ENCODE data around the gene PPP1CA.

Gene PPP1CA

GRCh38 chr11:67384851-67385366, 16.7 kb downstream of the PPP1CA start:
- H3K9me3 ChIP-seq (ENCODE audit: control insufficient read depth in 2 of 2, low read length in 2 of 2): no peaks in the 10 kb centered on the region
- peaks cover 11 to 24% of the 10 kb centered on the region in 2 donors for H3K4me1 ChIP-seq (ENCODE audit: control insufficient read depth in 2 of 2, insufficient read depth in 2 of 2, low read length in 2 of 2)
- H3K4me3 ChIP-seq (ENCODE audit: low read length in 2 of 2): no peak overlapping the region
- H3K27ac ChIP-seq (ENCODE audit: low read depth in 2 of 2, low read length in 2 of 2): no peak overlapping the region
- H3K27me3 ChIP-seq (ENCODE audit: control insufficient read depth in 2 of 2, insufficient read depth in 2 of 2, low read length in 2 of 2): no peaks in the 10 kb centered on the region
- no peaks in the 10 kb centered on the region for H3K36me3 ChIP-seq (ENCODE audit: control insufficient read depth in 2 of 2, insufficient read depth in 2 of 2, low read length in 2 of 2)
- no peak overlapping the region for H3K9ac ChIP-seq (ENCODE audit: low read depth in 1 of 2, low read length in 2 of 2)

- no peak overlapping the region for H3K27ac ChIP-seq (ENCODE audit: low read depth in 2 of 2, low read length in 2 of 2)
- H3K9ac ChIP-seq (ENCODE audit: low read depth in 1 of 2, low read length in 2 of 2): no peak overlapping the region
- peaks cover 5 to 29% of the 10 kb centered on the region in 2 donors for H3K4me1 ChIP-seq (ENCODE audit: control insufficient read depth in 2 of 2, insufficient read depth in 2 of 2, low read length in 2 of 2)
Measured at GRCh38 chr11:67382276-67383136, 19.2 kb downstream of the PPP1CA start.

GRCh38 chr11:67381244-67381972, 20.2 kb downstream of the PPP1CA start:
- peaks cover 5 to 29% of the 10 kb centered on the region in 2 donors for H3K4me1 ChIP-seq (ENCODE audit: control insufficient read depth in 2 of 2, insufficient read depth in 2 of 2, low read length in 2 of 2)
- H3K36me3 ChIP-seq (ENCODE audit: control insufficient read depth in 2 of 2, insufficient read depth in 2 of 2, low read length in 2 of 2): no peaks in the 10 kb centered on the region
- H3K9me3 ChIP-seq (ENCODE audit: control insufficient read depth in 2 of 2, low read length in 2 of 2): no peaks in the 10 kb centered on the region
- no peak overlapping the region for H3K4me3 ChIP-seq (ENCODE audit: low read length in 2 of 2)
- peak overlapping the region in 1 of 2 donors; percentile 27 for H3K9ac ChIP-seq (ENCODE audit: low read depth in 1 of 2, low read length in 2 of 2)
- peak overlapping the region in 1 of 2 donors; percentile 35 for H3K27ac ChIP-seq (ENCODE audit: low read depth in 2 of 2, low read length in 2 of 2)
- no peaks in the 10 kb centered on the region for H3K27me3 ChIP-seq (ENCODE audit: control insufficient read depth in 2 of 2, insufficient read depth in 2 of 2, low read length in 2 of 2)

More at GRCh38 chr11:67382276-67383136, 19.2 kb downstream of the PPP1CA start:
- no peaks in the 10 kb centered on the region for H3K9me3 ChIP-seq (ENCODE audit: control insufficient read depth in 2 of 2, low read length in 2 of 2)
- H3K27me3 ChIP-seq (ENCODE audit: control insufficient read depth in 2 of 2, insufficient read depth in 2 of 2, low read length in 2 of 2): no peaks in the 10 kb centered on the region
- no peak overlapping the region for H3K4me3 ChIP-seq (ENCODE audit: low read length in 2 of 2)
- no peaks in the 10 kb centered on the region for H3K36me3 ChIP-seq (ENCODE audit: control insufficient read depth in 2 of 2, insufficient read depth in 2 of 2, low read length in 2 of 2)

GRCh38 chr11:67379061-67380058, 22.3 kb downstream of the PPP1CA start:
- H3K9me3 ChIP-seq (ENCODE audit: control insufficient read depth in 2 of 2, low read length in 2 of 2): no peaks in the 10 kb centered on the region
- no peak overlapping the region for H3K27ac ChIP-seq (ENCODE audit: low read depth in 2 of 2, low read length in 2 of 2)
- no peaks in the 10 kb centered on the region for H3K36me3 ChIP-seq (ENCODE audit: control insufficient read depth in 2 of 2, insufficient read depth in 2 of 2, low read length in 2 of 2)

GRCh38 chr11:67378544-67378943, 23.1 kb downstream of the PPP1CA start:
- Histone ChIP-seq H3K4me1 (ENCODE audit: control insufficient read depth in 2 of 2, insufficient read depth in 2 of 2, low read length in 2 of 2) (peaks cover 15 to 40% of the 10 kb centered on the region in 2 donors), H3K27ac (ENCODE audit: low read depth in 2 of 2, low read length in 2 of 2) (no peak overlapping the region), H3K36me3 (ENCODE audit: control insufficient read depth in 2 of 2, insufficient read depth in 2 of 2, low read length in 2 of 2) (no peaks in the 10 kb centered on the region), H3K9me3 (ENCODE audit: control insufficient read depth in 2 of 2, low read length in 2 of 2) (no peaks in the 10 kb centered on the region), H3K9ac (ENCODE audit: low read depth in 1 of 2, low read length in 2 of 2) (no peak overlapping the region), H3K27me3 (ENCODE audit: control insufficient read depth in 2 of 2, insufficient read depth in 2 of 2, low read length in 2 of 2) (no peaks in the 10 kb centered on the region), H3K4me3 (ENCODE audit: low read length in 2 of 2) (no peak overlapping the region)

More at GRCh38 chr11:67379061-67380058, 22.3 kb downstream of the PPP1CA start:
- Histone ChIP-seq H3K9ac (ENCODE audit: low read depth in 1 of 2, low read length in 2 of 2) (no peak overlapping the region), H3K27me3 (ENCODE audit: control insufficient read depth in 2 of 2, insufficient read depth in 2 of 2, low read length in 2 of 2) (no peaks in the 10 kb centered on the region), H3K4me3 (ENCODE audit: low read length in 2 of 2) (no peak overlapping the region), H3K4me1 (ENCODE audit: control insufficient read depth in 2 of 2, insufficient read depth in 2 of 2, low read length in 2 of 2) (peaks cover 9 to 33% of the 10 kb centered on the region in 2 donors)

GRCh38 chr11:67376873-67377808, 24.5 kb downstream of the PPP1CA start:
- no peak overlapping the region for H3K27ac ChIP-seq (ENCODE audit: low read depth in 2 of 2, low read length in 2 of 2)
- H3K9ac ChIP-seq (ENCODE audit: low read depth in 1 of 2, low read length in 2 of 2): no peak overlapping the region
- no peaks in the 10 kb centered on the region for H3K27me3 ChIP-seq (ENCODE audit: control insufficient read depth in 2 of 2, insufficient read depth in 2 of 2, low read length in 2 of 2)
- peaks cover 14 to 36% of the 10 kb centered on the region in 2 donors for H3K4me1 ChIP-seq (ENCODE audit: control insufficient read depth in 2 of 2, insufficient read depth in 2 of 2, low read length in 2 of 2)
- H3K9me3 ChIP-seq (ENCODE audit: control insufficient read depth in 2 of 2, low read length in 2 of 2): no peaks in the 10 kb centered on the region
- no peaks in the 10 kb centered on the region for H3K36me3 ChIP-seq (ENCODE audit: control insufficient read depth in 2 of 2, insufficient read depth in 2 of 2, low read length in 2 of 2)
- H3K4me3 ChIP-seq (ENCODE audit: low read length in 2 of 2): no peak overlapping the region

GRCh38 chr11:67376063-67376820, 25.4 kb downstream of the PPP1CA start:
- Histone ChIP-seq H3K27me3 (ENCODE audit: control insufficient read depth in 2 of 2, insufficient read depth in 2 of 2, low read length in 2 of 2) (no peaks in the 10 kb centered on the region), H3K27ac (ENCODE audit: low read depth in 2 of 2, low read length in 2 of 2) (no peak overlapping the region), H3K9me3 (ENCODE audit: control insufficient read depth in 2 of 2, low read length in 2 of 2) (no peaks in the 10 kb centered on the region), H3K4me3 (ENCODE audit: low read length in 2 of 2) (no peak overlapping the region), H3K36me3 (ENCODE audit: control insufficient read depth in 2 of 2, insufficient read depth in 2 of 2, low read length in 2 of 2) (no peaks in the 10 kb centered on the region), H3K4me1 (ENCODE audit: control insufficient read depth in 2 of 2, insufficient read depth in 2 of 2, low read length in 2 of 2) (peaks cover 22 to 37% of the 10 kb centered on the region in 2 donors), H3K9ac (ENCODE audit: low read depth in 1 of 2, low read length in 2 of 2) (no peak overlapping the region)

GRCh38 chr11:67375320-67376055, 26.2 kb downstream of the PPP1CA start:
- H3K27ac ChIP-seq (ENCODE audit: low read depth in 2 of 2, low read length in 2 of 2): no peak overlapping the region

More at GRCh38 chr11:67375320-67376055, 26.2 kb downstream of the PPP1CA start:
- H3K4me1 ChIP-seq (ENCODE audit: control insufficient read depth in 2 of 2, insufficient read depth in 2 of 2, low read length in 2 of 2): peaks cover 25 to 37% of the 10 kb centered on the region in 2 donors
- H3K9ac ChIP-seq (ENCODE audit: low read depth in 1 of 2, low read length in 2 of 2): no peak overlapping the region
- H3K4me3 ChIP-seq (ENCODE audit: low read length in 2 of 2): no peak overlapping the region
- no peaks in the 10 kb centered on the region for H3K27me3 ChIP-seq (ENCODE audit: control insufficient read depth in 2 of 2, insufficient read depth in 2 of 2, low read length in 2 of 2)
- no peaks in the 10 kb centered on the region for H3K9me3 ChIP-seq (ENCODE audit: control insufficient read depth in 2 of 2, low read length in 2 of 2)
- no peaks in the 10 kb centered on the region for H3K36me3 ChIP-seq (ENCODE audit: control insufficient read depth in 2 of 2, insufficient read depth in 2 of 2, low read length in 2 of 2)
